Occipital lobe (tissue), 2 donors: ENCODE results near the gene FNIP2. TPM values are rescaled to one million over a fixed set of nuclear protein-coding genes. Genes with fewer than 3 reads are reported as not detected.
"Not testable (repeated sequence)": the region's sequence is repeated elsewhere in the genome, so short reads cannot be mapped to it uniquely, and the experiment has no call there.

ENCODE experiments used
- DNase-seq: peaks from one replicate; lab custom pipeline; 2025; lab: John Stamatoyannopoulos, UW
- total RNA-seq: library from RNA; depleted of rRNA; stranded (reverse); fragments of >200 nt; gene quantifications from one replicate; pipeline ENCODE4 v1.2.3, GENCODE V29; 2014

Gene FNIP2
- total RNA-seq, 1 donor from 2014 or later = 66.6 TPM

GRCh38 chr4:158912390-158912789, 143.6 kb downstream of the FNIP2 start:
- no peak for DNase-seq

- no peak for DNase-seq
Observed at GRCh38 chr4:158912806-158913205, 144.0 kb downstream of the FNIP2 start.

- no peak for DNase-seq
Observed at GRCh38 chr4:158913766-158914165, 144.9 kb downstream of the FNIP2 start.

- no peak for DNase-seq
Observed at GRCh38 chr4:158914218-158914617, 145.4 kb downstream of the FNIP2 start.

- DNase-seq = no peak
Observed at GRCh38 chr4:158915683-158916241, 146.9 kb downstream of the FNIP2 start.

GRCh38 chr4:158920452-158920996, 151.7 kb downstream of the FNIP2 start:
- not testable (repeated sequence) for DNase-seq

GRCh38 chr4:158927774-158928173, 158.9 kb downstream of the FNIP2 start:
- DNase-seq = not testable (repeated sequence)

- DNase-seq = no peak
Observed at GRCh38 chr4:158929939-158930638, 161.3 kb downstream of the FNIP2 start.

- DNase-seq = no peak
Observed at GRCh38 chr4:158930639-158930972, 161.8 kb downstream of the FNIP2 start.

- no peak for DNase-seq
Observed at GRCh38 chr4:158933236-158933635, 164.4 kb downstream of the FNIP2 start.

- DNase-seq = no peak
Observed at GRCh38 chr4:158934996-158935669, 166.3 kb downstream of the FNIP2 start.

GRCh38 chr4:158936238-158936637, 167.4 kb downstream of the FNIP2 start:
- no peak for DNase-seq

- no peak for DNase-seq
Observed at GRCh38 chr4:158938220-158939044, 169.6 kb downstream of the FNIP2 start.

GRCh38 chr4:158940271-158940670, 171.4 kb downstream of the FNIP2 start:
- no peak for DNase-seq

- DNase-seq = no peak
Observed at GRCh38 chr4:158941321-158941720, 172.5 kb downstream of the FNIP2 start.

- DNase-seq = no peak
Observed at GRCh38 chr4:158941895-158942294, 173.1 kb downstream of the FNIP2 start.

GRCh38 chr4:158945529-158946108, 176.8 kb downstream of the FNIP2 start:
- DNase-seq = no peak

GRCh38 chr4:158946825-158947224, 178.0 kb downstream of the FNIP2 start:
- no peak for DNase-seq

GRCh38 chr4:158948071-158948470, 179.2 kb downstream of the FNIP2 start:
- no peak for DNase-seq

GRCh38 chr4:158949099-158949498, 180.3 kb downstream of the FNIP2 start:
- no peak for DNase-seq

GRCh38 chr4:158952221-158952774, 183.5 kb downstream of the FNIP2 start:
- not testable (repeated sequence) for DNase-seq
